ENCODE data around the gene ZNF205. TPM values are rescaled to one million over a fixed set of nuclear protein-coding genes. Genes with fewer than 3 reads are reported as not detected.
"Not testable (repeated sequence)": the region's sequence is repeated elsewhere in the genome, so short reads cannot be mapped to it uniquely, and the experiment has no call there.

The ZNF205 gene
- total RNA-seq, 4 donors from 2014 or later, result 10.6 to 25.0 (median 17.1) TPM

DNA sequence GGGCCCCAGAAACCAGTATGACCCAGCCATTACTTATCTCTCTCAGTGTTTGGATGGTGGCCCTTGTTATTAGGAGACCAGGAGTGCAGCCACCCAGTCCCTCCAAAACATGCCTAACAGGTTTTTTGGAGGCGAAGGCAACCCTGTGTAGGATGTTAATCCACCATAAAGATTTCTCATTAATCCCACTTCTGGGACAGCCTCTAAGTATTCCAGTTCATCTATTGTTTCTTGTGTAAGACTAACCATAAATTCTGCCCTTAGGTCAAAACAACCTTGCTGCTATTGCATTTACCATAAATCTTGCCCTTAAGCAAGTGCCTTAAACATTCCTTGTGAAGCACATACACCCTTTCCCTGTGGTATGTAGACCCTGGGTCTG is 54.1 kb downstream of the ZNF205 start:
- intact Hi-C loops (cut with DNase I), result loop anchor here (5.0 kb wide), 1 partner anchor 109 kb away; no protein-coding TSS in a partner anchor
- no peak overlapping the region for H3K4me3 ChIP-seq
- no peaks in the 10 kb centered on the region for H3K36me3 ChIP-seq
- no peak overlapping the region for H3K27ac ChIP-seq (replicated peaks in 1 of 4)
- H3K27me3 ChIP-seq, result peaks cover 8 to 60% (median 21%) of the 10 kb centered on the region in 4 donors
- no peak for DNase-seq (ENCODE audit: extremely low spot score)
- TF ChIP-seq POLR2A (IDR thresholded peaks at IDR 0.05; ENCODE audit: low read depth), result no peak
- TF ChIP-seq, protein P1, sequence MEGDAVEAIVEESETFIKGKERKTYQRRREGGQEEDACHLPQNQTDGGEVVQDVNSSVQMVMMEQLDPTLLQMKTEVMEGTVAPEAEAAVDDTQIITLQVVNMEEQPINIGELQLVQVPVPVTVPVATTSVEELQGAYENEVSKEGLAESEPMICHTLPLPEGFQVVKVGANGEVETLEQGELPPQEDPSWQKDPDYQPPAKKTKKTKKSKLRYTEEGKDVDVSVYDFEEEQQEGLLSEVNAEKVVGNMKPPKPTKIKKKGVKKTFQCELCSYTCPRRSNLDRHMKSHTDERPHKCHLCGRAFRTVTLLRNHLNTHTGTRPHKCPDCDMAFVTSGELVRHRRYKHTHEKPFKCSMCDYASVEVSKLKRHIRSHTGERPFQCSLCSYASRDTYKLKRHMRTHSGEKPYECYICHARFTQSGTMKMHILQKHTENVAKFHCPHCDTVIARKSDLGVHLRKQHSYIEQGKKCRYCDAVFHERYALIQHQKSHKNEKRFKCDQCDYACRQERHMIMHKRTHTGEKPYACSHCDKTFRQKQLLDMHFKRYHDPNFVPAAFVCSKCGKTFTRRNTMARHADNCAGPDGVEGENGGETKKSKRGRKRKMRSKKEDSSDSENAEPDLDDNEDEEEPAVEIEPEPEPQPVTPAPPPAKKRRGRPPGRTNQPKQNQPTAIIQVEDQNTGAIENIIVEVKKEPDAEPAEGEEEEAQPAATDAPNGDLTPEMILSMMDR (IDR thresholded peaks at IDR 0.05), result no peak
- TF ChIP-seq POLR2AphosphoS5 (IDR thresholded peaks at IDR 0.05), result no peak
- TF ChIP-seq EP300 (IDR thresholded peaks at IDR 0.05), result no peak
- H3K4me1 ChIP-seq, result peaks cover 19 to 21% (median 20%) of the 10 kb centered on the region in 4 donors
- H3K9me3 ChIP-seq, result no peaks in the 10 kb centered on the region
- 62% methylated on average over 1 of the region's 1 CpG for WGBS

DNA sequence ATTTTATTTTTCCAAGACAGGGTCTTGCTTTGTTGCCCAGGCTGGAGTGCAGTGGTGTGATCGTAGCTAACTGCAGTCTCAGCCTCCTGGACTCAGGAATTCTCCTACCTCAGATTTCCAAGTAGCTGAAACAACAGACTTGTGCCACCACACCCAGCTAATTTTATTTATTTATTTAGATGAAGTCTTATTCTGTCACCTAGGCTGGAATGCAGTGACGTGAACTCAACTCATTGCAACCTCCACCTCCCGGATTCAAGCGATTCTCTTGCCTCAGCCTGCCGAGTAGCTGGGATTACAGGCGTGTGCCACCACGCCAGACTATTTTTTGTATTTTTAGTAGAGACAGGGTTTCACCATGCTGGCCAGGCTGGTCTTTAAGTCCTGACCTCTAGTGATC is 56.3 kb downstream of the ZNF205 start:
- not testable (repeated sequence) for H3K27ac ChIP-seq (replicated peaks in 1 of 4); H3K36me3 ChIP-seq; H3K4me3 ChIP-seq; DNase-seq (ENCODE audit: extremely low spot score); H3K9me3 ChIP-seq
- peaks cover 8 to 67% (median 42%) of the 10 kb centered on the region in 4 donors for H3K27me3 ChIP-seq
- intact Hi-C loops (cut with DNase I), result loop anchor here (5.0 kb wide), 1 partner anchor 111 kb away; no protein-coding TSS in a partner anchor
- peaks cover 21 to 29% (median 27%) of the 10 kb centered on the region in 4 donors for H3K4me1 ChIP-seq
- WGBS, result 85% methylated on average over 7 of the region's 7 CpGs

Small RNA genes lying within 50 kb of the gene (small RNA-seq; reads per million reads assigned to genes)
- 0 to 0.19 (median 0) reads per million in 3 donors for gene RNU1-22P

Other genes with a start within 250 kb of the ZNF205 start
- gene FLYWCH2, start 229.4 kb upstream of the ZNF205 start, total RNA-seq, result 10 to 100 TPM; 41.9 to 47.2 (median 43.9) TPM
- 10 to 100 TPM; 33.8 to 61.6 (median 46.8) TPM for gene FLYWCH1, start 200.7 kb upstream of the ZNF205 start, total RNA-seq
- gene KREMEN2, start 148.3 kb upstream of the ZNF205 start, total RNA-seq, result under 1 TPM in 1 of 4 donors, not detected in 3; 0.13 TPM
- 1 to 10 TPM; 2.2 to 7.5 (median 4.7) TPM for gene PAQR4, start 143.2 kb upstream of the ZNF205 start, total RNA-seq
- gene PKMYT1, start 132.1 kb upstream of the ZNF205 start, total RNA-seq, result 1 to 10 TPM in 1 of 4 donors, under 1 TPM in 1, not detected in 2; 0.57 to 2.5 TPM
- gene CLDN9, start 99.7 kb upstream of the ZNF205 start, total RNA-seq, result under 1 TPM in 3 of 4 donors, not detected in 1; 0.17 to 0.42 (median 0.32) TPM
- gene CLDN6, start 94.4 kb upstream of the ZNF205 start, total RNA-seq, result not detected
- 100 to 1,000 TPM in 1 of 4 donors, 10 to 100 TPM in 3; 20.9 to 140 (median 57.5) TPM for gene TNFRSF12A, start 92.2 kb upstream of the ZNF205 start, total RNA-seq
- gene HCFC1R1, start 88.6 kb upstream of the ZNF205 start, total RNA-seq, result 100 to 1,000 TPM in 2 of 4 donors, 10 to 100 TPM in 2; 28.8 to 134 (median 72.2) TPM
- gene THOC6, start 88.6 kb upstream of the ZNF205 start, total RNA-seq, result 10 to 100 TPM; 14.1 to 27.9 (median 23.0) TPM
- gene BICDL2, start 75.6 kb upstream of the ZNF205 start, total RNA-seq, result under 1 TPM in 2 of 4 donors, not detected in 2; 0.19 to 0.42 TPM
- 1 to 10 TPM in 1 of 4 donors, under 1 TPM in 3; under 0.01 to 4.5 (median 0.12) TPM for gene MMP25, start 66.0 kb upstream of the ZNF205 start, total RNA-seq
- gene IL32, start 46.9 kb upstream of the ZNF205 start, total RNA-seq, result 10 to 100 TPM; 13.7 to 40.8 (median 31.2) TPM
- not detected for gene ZSCAN10, start 13.3 kb upstream of the ZNF205 start, total RNA-seq
- 10 to 100 TPM in 3 of 4 donors, 1 to 10 TPM in 1; 8.4 to 18.3 (median 13.5) TPM for gene ZNF213, start 22.4 kb downstream of the ZNF205 start, total RNA-seq
- gene OR1F1, start 75.6 kb downstream of the ZNF205 start, total RNA-seq, result not detected
- 1 to 10 TPM; 5.8 to 8.2 (median 7.1) TPM for gene ZNF200, start 122.6 kb downstream of the ZNF205 start, total RNA-seq
- gene MEFV, start 144.0 kb downstream of the ZNF205 start, total RNA-seq, result 1 to 10 TPM; 1.2 to 4.0 (median 1.5) TPM
- gene ZNF263, start 170.9 kb downstream of the ZNF205 start, total RNA-seq, result 10 to 100 TPM; 31.1 to 54.3 (median 42.8) TPM
- gene TIGD7, start 192.8 kb downstream of the ZNF205 start, total RNA-seq, result 1 to 10 TPM; 4.6 to 8.3 (median 7.6) TPM
- gene ZNF75A, start 192.9 kb downstream of the ZNF205 start, total RNA-seq, result 10 to 100 TPM; 15.4 to 18.9 (median 16.9) TPM
- not detected for gene OR2C1, start 243.3 kb downstream of the ZNF205 start, total RNA-seq